ENCODE data around the gene CCDC196. TPM values are rescaled to one million over a fixed set of nuclear protein-coding genes. Genes with fewer than 3 reads are reported as not detected.

Gene CCDC196
- total RNA-seq = not detected
- long read RNA-seq, donor 1, partial matches to known transcripts = 0 of 1 reads
- long read RNA-seq, donor 1, other reads (novel, unspliced or antisense) = 1 of 1 reads
- long read RNA-seq, donor 2 = 0 reads

GRCh38 chr14:66485910-66486421 is at the start of gene CCDC196:
Gene CCDC196, plus strand, starts transcription at chr14:66486371. Its CDS starts 132 bp downstream, at chr14:66486503.
- DNase-seq (ENCODE audit: low spot score) = no peak
- intact Hi-C loops (cut with DNase I) = no loop called here

GRCh38 chr14:66440801-66441200 is 45.4 kb upstream of the CCDC196 start:
- intact Hi-C loops (cut with DNase I) = no loop called here
- no peak for DNase-seq (ENCODE audit: low spot score)

- DNase-seq (ENCODE audit: low spot score) = no peak
- intact Hi-C loops (cut with DNase I) = no loop called here
These were observed 43.1 kb upstream of the CCDC196 start for GRCh38 chr14:66442953-66443571.

- no peak for DNase-seq (ENCODE audit: low spot score)
- intact Hi-C loops (cut with DNase I) = no loop called here
These were observed 42.4 kb upstream of the CCDC196 start for GRCh38 chr14:66443785-66444184.

GRCh38 chr14:66444271-66444927 is 41.8 kb upstream of the CCDC196 start:
- no peak for DNase-seq (ENCODE audit: low spot score)
- intact Hi-C loops (cut with DNase I) = no loop called here

- no peak for DNase-seq (ENCODE audit: low spot score)
- intact Hi-C loops (cut with DNase I) = no loop called here
These were observed 40.2 kb upstream of the CCDC196 start for GRCh38 chr14:66445936-66446335.

- intact Hi-C loops (cut with DNase I) = no loop called here
These were observed 32.7 kb upstream of the CCDC196 start for GRCh38 chr14:66453469-66453868.

GRCh38 chr14:66459603-66460002 is 26.6 kb upstream of the CCDC196 start:
- intact Hi-C loops (cut with DNase I) = no loop called here
- no peak for DNase-seq (ENCODE audit: low spot score)

More at GRCh38 chr14:66453469-66453868, 32.7 kb upstream of the CCDC196 start:
- no peak for DNase-seq (ENCODE audit: low spot score)

GRCh38 chr14:66464261-66464660 is 21.9 kb upstream of the CCDC196 start:
- intact Hi-C loops (cut with DNase I) = no loop called here

GRCh38 chr14:66468778-66469367 is 17.3 kb upstream of the CCDC196 start:
- intact Hi-C loops (cut with DNase I) = no loop called here
- DNase-seq (ENCODE audit: low spot score) = no peak

More at GRCh38 chr14:66464261-66464660, 21.9 kb upstream of the CCDC196 start:
- no peak for DNase-seq (ENCODE audit: low spot score)

GRCh38 chr14:66471584-66471983 is 14.6 kb upstream of the CCDC196 start:
- DNase-seq (ENCODE audit: low spot score) = no peak
- intact Hi-C loops (cut with DNase I) = no loop called here

GRCh38 chr14:66472251-66472650 is 13.9 kb upstream of the CCDC196 start:
- intact Hi-C loops (cut with DNase I) = no loop called here
- DNase-seq (ENCODE audit: low spot score) = no peak

- intact Hi-C loops (cut with DNase I) = no loop called here
- no peak for DNase-seq (ENCODE audit: low spot score)
These were observed 12.9 kb upstream of the CCDC196 start for GRCh38 chr14:66473223-66473622.

- no peak for DNase-seq (ENCODE audit: low spot score)
- intact Hi-C loops (cut with DNase I) = no loop called here
These were observed 9.2 kb upstream of the CCDC196 start for GRCh38 chr14:66476964-66477363.

GRCh38 chr14:66477567-66477966 is 8.6 kb upstream of the CCDC196 start:
- no peak for DNase-seq (ENCODE audit: low spot score)
- intact Hi-C loops (cut with DNase I) = no loop called here

- intact Hi-C loops (cut with DNase I) = no loop called here
- no peak for DNase-seq (ENCODE audit: low spot score)
These were observed 3.3 kb upstream of the CCDC196 start for GRCh38 chr14:66482873-66483272.

- no peak for DNase-seq (ENCODE audit: low spot score)
- intact Hi-C loops (cut with DNase I) = no loop called here
These were observed 2.8 kb upstream of the CCDC196 start for GRCh38 chr14:66483322-66483721.

- intact Hi-C loops (cut with DNase I) = no loop called here
- DNase-seq (ENCODE audit: low spot score) = no peak
These were observed 1.1 kb upstream of the CCDC196 start for GRCh38 chr14:66485029-66485428.

- intact Hi-C loops (cut with DNase I) = no loop called here
- DNase-seq (ENCODE audit: low spot score) = no peak
These were observed 993 bp downstream of the CCDC196 start for GRCh38 chr14:66487164-66487563.
